Measurements from ENCODE around the gene ZNF830. TPM values are rescaled to one million over a fixed set of nuclear protein-coding genes. Genes with fewer than 3 reads are reported as not detected.

The ZNF830 gene
- total RNA-seq, 2 donors from 2014 or later, result 5.9 to 6.5 TPM

- intact Hi-C loops (cut with DNase I), result no loop called here
- Histone ChIP-seq H3K4me1 (no peaks in the 10 kb centered on the region), H3K27ac (no peak overlapping the region), H3K9me3 (no peaks in the 10 kb centered on the region), H3K4me3 (no peak overlapping the region), H3K36me3 (replicated peaks in 1 of 2; ENCODE audit: insufficient read depth in 1 of 2, low read depth in 2 of 2) (peaks cover 0 to 18% of the 10 kb centered on the region in 2 donors), H3K27me3 (no peaks in the 10 kb centered on the region)
- ATAC-seq, result no peak
- no peak for TF ChIP-seq POLR2A (IDR thresholded peaks at IDR 0.05)
- TF ChIP-seq CTCF (IDR thresholded peaks at IDR 0.05), result no peak
- DNase-seq, result no peak
- 80 to 87% methylated on average over 3 to 4 of the region's 4 CpGs for WGBS, 2 donors
Observed at GRCh38 chr17:35006345-35006744, 45.0 kb downstream of the ZNF830 start.

- Histone ChIP-seq H3K4me3 (no peak overlapping the region), H3K9me3 (no peaks in the 10 kb centered on the region), H3K4me1 (no peaks in the 10 kb centered on the region), H3K36me3 (replicated peaks in 1 of 2; ENCODE audit: insufficient read depth in 1 of 2, low read depth in 2 of 2) (peaks cover 0 to 16% of the 10 kb centered on the region in 2 donors), H3K27me3 (no peaks in the 10 kb centered on the region), H3K27ac (no peak overlapping the region)
- 82 to 100% methylated on average over 1 of the region's 1 CpG for WGBS, 2 donors
- no peak for ATAC-seq
- no peak for TF ChIP-seq POLR2A (IDR thresholded peaks at IDR 0.05)
- no peak for TF ChIP-seq CTCF (IDR thresholded peaks at IDR 0.05)
- no peak for DNase-seq
- intact Hi-C loops (cut with DNase I), result no loop called here
Observed at GRCh38 chr17:35006961-35007360, 45.6 kb downstream of the ZNF830 start.

GRCh38 chr17:35010093-35010492, 48.8 kb downstream of the ZNF830 start:
- WGBS, 2 donors, result 77 to 87% methylated on average over 3 of the region's 3 CpGs

GRCh38 chr17:35011671-35012216, 50.4 kb downstream of the ZNF830 start:
- peaks cover 0 to 12% of the 10 kb centered on the region in 2 donors for H3K36me3 ChIP-seq (replicated peaks in 1 of 2; ENCODE audit: insufficient read depth in 1 of 2, low read depth in 2 of 2)

More at GRCh38 chr17:35010093-35010492, 48.8 kb downstream of the ZNF830 start:
- no peak for TF ChIP-seq CTCF (IDR thresholded peaks at IDR 0.05)
- no peak for TF ChIP-seq POLR2A (IDR thresholded peaks at IDR 0.05)
- H3K4me1 ChIP-seq, result no peaks in the 10 kb centered on the region
- DNase-seq (no peak), ATAC-seq (no peak)
- no peak overlapping the region for H3K27ac ChIP-seq
- no peaks in the 10 kb centered on the region for H3K9me3 ChIP-seq
- intact Hi-C loops (cut with DNase I), result no loop called here
- peaks cover 0 to 11% of the 10 kb centered on the region in 2 donors for H3K36me3 ChIP-seq (replicated peaks in 1 of 2; ENCODE audit: insufficient read depth in 1 of 2, low read depth in 2 of 2)
- no peaks in the 10 kb centered on the region for H3K27me3 ChIP-seq
- no peak overlapping the region for H3K4me3 ChIP-seq

More at GRCh38 chr17:35011671-35012216, 50.4 kb downstream of the ZNF830 start:
- no peak for TF ChIP-seq POLR2A (IDR thresholded peaks at IDR 0.05)
- no peak for TF ChIP-seq CTCF (IDR thresholded peaks at IDR 0.05)
- Histone ChIP-seq H3K27ac (no peak overlapping the region), H3K4me1 (no peaks in the 10 kb centered on the region), H3K27me3 (no peaks in the 10 kb centered on the region), H3K4me3 (no peak overlapping the region), H3K9me3 (no peaks in the 10 kb centered on the region)
- WGBS, 2 donors, result 88 to 96% methylated on average over 4 to 5 of the region's 5 CpGs
- no peak for DNase-seq
- no peak for ATAC-seq
- intact Hi-C loops (cut with DNase I), result no loop called here

Other genes starting within 250 kb of the ZNF830 start
- 1 to 10 TPM in 1 of 2 donors, under 1 TPM in 1; 0.66 to 1.8 TPM for gene CCT6B, start 80 bp upstream of the ZNF830 start, total RNA-seq
- 10 to 100 TPM; 19.2 to 28.7 TPM for gene LIG3, start 19.0 kb downstream of the ZNF830 start, total RNA-seq
- gene RFFL, start 102.2 kb downstream of the ZNF830 start, total RNA-seq, result 10 to 100 TPM; 11.9 to 17.8 TPM
- 10 to 100 TPM in 1 of 2 donors, 1 to 10 TPM in 1; 3.4 to 16.2 TPM for gene RAD51D, start 158.3 kb downstream of the ZNF830 start, total RNA-seq
- gene FNDC8, start 160.1 kb downstream of the ZNF830 start, total RNA-seq, result not detected
- gene NLE1, start 180.8 kb downstream of the ZNF830 start, total RNA-seq, result 10 to 100 TPM; 12.9 to 17.9 TPM
- not detected for gene UNC45B, start 186.3 kb downstream of the ZNF830 start, total RNA-seq
- not detected for gene SLC35G3, start 232.9 kb downstream of the ZNF830 start, total RNA-seq

Measured in body of pancreas (tissue), 4 donors.